ENCODE measurements around the gene DNM3. TPM values are rescaled to one million over a fixed set of nuclear protein-coding genes. Genes with fewer than 3 reads are reported as not detected.

Gene DNM3
- polyA plus RNA-seq, 1 of the 3 experiments (the other 2 are of a cell fraction), result 0.43 TPM

DNA sequence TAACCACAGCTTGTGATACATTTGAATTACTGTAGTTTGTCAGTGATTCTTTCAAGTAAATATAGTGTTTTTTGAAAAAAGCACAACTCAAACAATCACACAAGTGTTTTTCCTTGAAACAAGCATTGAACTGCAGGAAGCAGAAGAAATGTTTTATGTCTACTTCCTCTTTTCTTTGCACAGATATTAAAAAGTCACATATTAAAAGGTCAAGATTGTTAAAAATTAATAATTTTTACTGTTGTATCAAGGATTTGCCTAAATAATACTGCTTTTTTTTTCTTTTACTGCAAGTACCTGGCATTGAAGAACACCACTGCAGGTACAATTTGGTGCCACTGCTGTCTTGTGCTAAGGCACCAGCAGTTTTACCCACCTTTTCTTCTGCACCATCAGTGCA, 365.0 kb downstream of the DNM3 start (continued):
- TF ChIP-seq FOSL2 (IDR thresholded peaks at IDR 0.05; ENCODE audit: borderline replicate concordance, low read depth), result no peak

DNA sequence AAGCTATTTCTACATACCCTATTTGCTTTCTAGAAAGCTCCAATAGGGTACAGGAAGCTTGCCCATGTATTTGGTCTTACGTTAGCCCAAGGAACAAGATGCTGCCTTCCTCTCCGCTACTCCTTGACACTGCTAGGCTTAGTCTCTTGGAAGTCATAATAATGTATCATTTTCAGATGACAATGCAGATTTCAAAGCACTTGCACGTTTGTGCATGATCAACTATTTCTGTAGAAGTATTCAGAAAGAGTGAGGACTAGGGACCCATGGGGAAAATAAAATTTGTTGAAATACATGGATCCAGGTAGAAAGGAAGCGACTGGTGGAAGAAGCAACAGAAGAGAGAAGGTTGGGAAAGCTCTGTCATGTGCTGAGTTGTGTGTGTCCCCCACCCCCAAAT, 367.3 kb downstream of the DNM3 start:
- Histone ChIP-seq H3K9ac (no peak overlapping the region), H3K9me3 (no peaks in the 10 kb centered on the region; the same call in 1 of the 2 replicates), H3K4me1 (ENCODE audit: control insufficient read depth in 1 of 2, insufficient read depth in 2 of 2, low read depth in 1 of 2, low read length in 1 of 2) (no peaks in the 10 kb centered on the region; a peak in 1 of 4 replicates), H3K79me2 (ENCODE audit: insufficient read depth) (no peaks in the 10 kb centered on the region), H3K4me2 (no peak overlapping the region), H2AFZ (ENCODE audit: low read depth) (no peak overlapping the region), H4K20me1 (ENCODE audit: insufficient read depth) (no peaks in the 10 kb centered on the region), H3K4me3 (ENCODE audit: low read depth in 2 of 2, low read length in 1 of 2) (no peak overlapping the region), H3K9me2 (no peaks in the 10 kb centered on the region), H3K27me3 (ENCODE audit: insufficient read depth) (no peaks in the 10 kb centered on the region), H3K36me3 (replicated peaks in 1 of 2; ENCODE audit: control insufficient read depth in 1 of 2, insufficient read depth in 2 of 2, low read length in 1 of 2) (no peaks in the 10 kb centered on the region), H3K27ac (ENCODE audit: low read depth in 2 of 2, low read length in 1 of 2) (no peak overlapping the region), H3F3A (replicated peaks; ENCODE audit: insufficient read depth) (no peaks in the 10 kb centered on the region)
- CTCF ChIA-PET, result no interaction called here
- POLR2A ChIA-PET, result no interaction called here
- 82% methylated on average over 4 of the region's 4 CpGs for WGBS (ENCODE audit: low lambda C conversion rate)
- TF ChIP-seq FOXJ3 (CRISPR knock-in tag; IDR thresholded peaks at IDR 0.05) (no peak), ELF1 (IDR thresholded peaks at IDR 0.05) (no peak), TEAD4 (IDR thresholded peaks at IDR 0.05; ENCODE audit: borderline replicate concordance, insufficient read depth) (no peak), MEF2A (IDR thresholded peaks at IDR 0.05; ENCODE audit: borderline replicate concordance, low read depth) (no peak), RAD21 (IDR thresholded peaks at IDR 0.05; ENCODE audit: low read length) (no peak), MXI1 (IDR thresholded peaks at IDR 0.05; ENCODE audit: low read depth, low read length) (no peak)
- no peak for DNase-seq

- no peak overlapping the region for H3K27ac ChIP-seq (ENCODE audit: low read depth in 2 of 2, low read length in 1 of 2)
- H4K20me1 ChIP-seq (ENCODE audit: insufficient read depth), result no peaks in the 10 kb centered on the region
- TF ChIP-seq, protein P1, sequence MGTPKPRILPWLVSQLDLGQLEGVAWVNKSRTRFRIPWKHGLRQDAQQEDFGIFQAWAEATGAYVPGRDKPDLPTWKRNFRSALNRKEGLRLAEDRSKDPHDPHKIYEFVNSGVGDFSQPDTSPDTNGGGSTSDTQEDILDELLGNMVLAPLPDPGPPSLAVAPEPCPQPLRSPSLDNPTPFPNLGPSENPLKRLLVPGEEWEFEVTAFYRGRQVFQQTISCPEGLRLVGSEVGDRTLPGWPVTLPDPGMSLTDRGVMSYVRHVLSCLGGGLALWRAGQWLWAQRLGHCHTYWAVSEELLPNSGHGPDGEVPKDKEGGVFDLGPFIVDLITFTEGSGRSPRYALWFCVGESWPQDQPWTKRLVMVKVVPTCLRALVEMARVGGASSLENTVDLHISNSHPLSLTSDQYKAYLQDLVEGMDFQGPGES (IDR thresholded peaks at IDR 0.05; ENCODE audit: low read depth, low read length), result no peak
- TF ChIP-seq TAF1 (IDR thresholded peaks at IDR 0.05; ENCODE audit: borderline replicate concordance, low read depth, low read length) (no peak), GABPA (IDR thresholded peaks at IDR 0.05; ENCODE audit: low read depth) (no peak), ZBTB33 (IDR thresholded peaks at IDR 0.05; ENCODE audit: borderline replicate concordance, low read depth) (no peak), JUND (IDR thresholded peaks at IDR 0.05) (no peak), MAX (IDR thresholded peaks at IDR 0.05; ENCODE audit: low read depth) (no peak), SIN3A (IDR thresholded peaks at IDR 0.05; ENCODE audit: borderline replicate concordance, low read depth, low read length) (no peak), FOXM1 (IDR thresholded peaks at IDR 0.05; ENCODE audit: low read depth) (no peak), PBX3 (IDR thresholded peaks at IDR 0.05) (no peak)
- H3K27me3 ChIP-seq (ENCODE audit: insufficient read depth), result no peaks in the 10 kb centered on the region
- no peaks in the 10 kb centered on the region for H3F3A ChIP-seq (replicated peaks; ENCODE audit: insufficient read depth)
- POLR2A ChIA-PET, result no interaction called here
- H3K9me3 ChIP-seq, result no peaks in the 10 kb centered on the region
- WGBS (ENCODE audit: low lambda C conversion rate), result 87% methylated on average over 5 of the region's 5 CpGs
- H3K9me2 ChIP-seq, result no peaks in the 10 kb centered on the region
- H2AFZ ChIP-seq (ENCODE audit: low read depth), result no peak overlapping the region
- CTCF ChIA-PET, result no interaction called here
- no peaks in the 10 kb centered on the region for H3K79me2 ChIP-seq (ENCODE audit: insufficient read depth)
- H3K9ac ChIP-seq, result no peak overlapping the region
- no peaks in the 10 kb centered on the region; a peak in 1 of 4 replicates for H3K4me1 ChIP-seq (ENCODE audit: control insufficient read depth in 1 of 2, insufficient read depth in 2 of 2, low read depth in 1 of 2, low read length in 1 of 2)
- no peak overlapping the region for H3K4me2 ChIP-seq
- no peak for DNase-seq
- H3K4me3 ChIP-seq (ENCODE audit: low read depth in 2 of 2, low read length in 1 of 2), result no peak overlapping the region
- no peaks in the 10 kb centered on the region for H3K36me3 ChIP-seq (replicated peaks in 1 of 2; ENCODE audit: control insufficient read depth in 1 of 2, insufficient read depth in 2 of 2, low read length in 1 of 2)
Observed at GRCh38 chr1:172211221-172211620, 369.9 kb downstream of the DNM3 start.
